Esophagus squamous epithelium (tissue), 4 donors: Measurements from ENCODE around the gene TMEM163.

Source experiments
- POLR2A ChIP-seq, 4 donors: fragments of 450-650 bp; IDR thresholded peaks; one replicate each; pipeline ENCODE4 v1.6.1; 2017; ENCODE audit warnings: antibody characterized with exemption in 4 of 4, mild to moderate bottlenecking in 4 of 4, moderate library complexity in 3 of 4
- TF ChIP-seq, protein P1 (sequence below), 6 experiments: fragments of 450-650 bp in 4 of 6; fragments of 200-600 bp in 2 of 6; sonication (generic) in 2 of 6; IDR thresholded peaks; one replicate each; pipeline ENCODE4 v1.5.1; 2016 to 2019; ENCODE audit warnings: antibody characterized with exemption in 6 of 6, mild to moderate bottlenecking in 4 of 6, moderate library complexity in 4 of 6

DNA sequence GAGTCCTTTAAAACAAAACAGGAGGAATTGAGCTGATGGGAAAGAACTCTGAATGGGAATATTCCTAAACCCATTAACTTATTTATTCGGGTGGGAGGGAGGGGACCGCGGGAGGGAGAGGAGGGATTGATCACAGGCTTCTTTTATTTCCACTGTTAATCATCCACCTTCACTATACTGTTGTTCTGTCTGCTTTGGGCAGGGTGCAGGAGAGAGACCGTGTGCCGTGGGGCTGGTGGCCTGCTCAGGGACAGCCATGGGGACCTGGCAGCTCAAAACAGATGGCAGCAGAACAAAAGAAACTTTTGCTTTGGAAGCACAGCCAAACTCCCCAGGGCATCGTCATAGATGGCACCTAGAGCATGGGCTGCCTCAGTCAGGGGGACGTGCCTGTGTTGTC, 269.6 kb downstream of the TMEM163 start:
- TF ChIP-seq, protein P1, sequence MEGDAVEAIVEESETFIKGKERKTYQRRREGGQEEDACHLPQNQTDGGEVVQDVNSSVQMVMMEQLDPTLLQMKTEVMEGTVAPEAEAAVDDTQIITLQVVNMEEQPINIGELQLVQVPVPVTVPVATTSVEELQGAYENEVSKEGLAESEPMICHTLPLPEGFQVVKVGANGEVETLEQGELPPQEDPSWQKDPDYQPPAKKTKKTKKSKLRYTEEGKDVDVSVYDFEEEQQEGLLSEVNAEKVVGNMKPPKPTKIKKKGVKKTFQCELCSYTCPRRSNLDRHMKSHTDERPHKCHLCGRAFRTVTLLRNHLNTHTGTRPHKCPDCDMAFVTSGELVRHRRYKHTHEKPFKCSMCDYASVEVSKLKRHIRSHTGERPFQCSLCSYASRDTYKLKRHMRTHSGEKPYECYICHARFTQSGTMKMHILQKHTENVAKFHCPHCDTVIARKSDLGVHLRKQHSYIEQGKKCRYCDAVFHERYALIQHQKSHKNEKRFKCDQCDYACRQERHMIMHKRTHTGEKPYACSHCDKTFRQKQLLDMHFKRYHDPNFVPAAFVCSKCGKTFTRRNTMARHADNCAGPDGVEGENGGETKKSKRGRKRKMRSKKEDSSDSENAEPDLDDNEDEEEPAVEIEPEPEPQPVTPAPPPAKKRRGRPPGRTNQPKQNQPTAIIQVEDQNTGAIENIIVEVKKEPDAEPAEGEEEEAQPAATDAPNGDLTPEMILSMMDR (IDR thresholded peaks at IDR 0.05) = no peak
- TF ChIP-seq POLR2A (IDR thresholded peaks at IDR 0.05) = no peak
